ENCODE measurements around the gene RNFT2. TPM values are rescaled to one million over a fixed set of nuclear protein-coding genes. Genes with fewer than 3 reads are reported as not detected.

Gene RNFT2
- total RNA-seq, 1 experiment from 2014 or later: 34.9 TPM

- Histone ChIP-seq H3K79me2 (ENCODE audit: insufficient read depth, low read length) (no peaks in the 10 kb centered on the region), H3K9ac (ENCODE audit: low read length) (peak within 1 kb of the TSS; percentile 65), H3K9me2 (ENCODE audit: insufficient read depth) (no peaks in the 10 kb centered on the region), H3K4me2 (ENCODE audit: low read length) (peak within 1 kb of the TSS; percentile 87), H3K4me3 (replicated peaks in 1 of 2; ENCODE audit: low read depth in 1 of 2, low read length in 2 of 2) (peak within 1 kb of the TSS; percentile 61 to 67), H3K27ac (ENCODE audit: low read depth, low read length) (peak within 1 kb of the TSS; percentile 34; the same call in 1 of the 2 replicates), H3K9me3 (ENCODE audit: control insufficient read depth in 1 of 2, insufficient read depth in 1 of 2, low read depth in 1 of 2, low read length in 2 of 2) (no peaks in the 10 kb centered on the region), H3K36me3 (ENCODE audit: control insufficient read depth in 1 of 2, insufficient read depth in 2 of 2, low read length in 2 of 2) (no peaks in the 10 kb centered on the region), H2AFZ (ENCODE audit: low read depth, low read length, poor library complexity, severe bottlenecking) (peak within 1 kb of the TSS; percentile 90), H3K4me1 (ENCODE audit: control insufficient read depth in 1 of 2, insufficient read depth in 2 of 2, low read length in 2 of 2) (peaks cover 14 to 32% of the 10 kb centered on the region in 2 experiments; a peak in 3 of 4 replicates), H3K27me3 (ENCODE audit: insufficient read depth, low read length) (no peaks in the 10 kb centered on the region), H4K20me1 (ENCODE audit: insufficient read depth) (no peaks in the 10 kb centered on the region)
- ChIA-PET CTCF (interaction anchor here (1.8 to 1.9 kb wide), 2 partner anchors 18 to 122 kb away, joined by 8 to 16 read pairs; no protein-coding TSS in a partner anchor), RAD21 (ENCODE audit: low non-redundant PET in 1 of 2, low total read pairs in 2 of 2, uncharacterized antibody in 2 of 2, unreplicated experiment in 2 of 2) (no interaction called here), POLR2A (interaction anchor here (1.0 kb wide), 1 partner anchor 375 kb away, joined by 4 read pairs; no protein-coding TSS in a partner anchor)
- intact Hi-C loops (cut with micrococcal nuclease): no loop called here
- no peak for ATAC-seq
- BruUV-seq (replicated peaks): no TSS peak
- no peak for TF ChIP-seq ZBTB33 (IDR thresholded peaks at IDR 0.05; ENCODE audit: extremely low read depth, insufficient replicate concordance, low read length)
- peak; percentile 27; the same call in 1 of the 2 replicates for TF ChIP-seq ZFX (IDR thresholded peaks at IDR 0.05)
- no peak; the same call in 1 of the 2 replicates for TF ChIP-seq MAX (IDR thresholded peaks at IDR 0.05)
- peak; percentile 43 for TF ChIP-seq TCF7L2 (IDR thresholded peaks at IDR 0.05; ENCODE audit: borderline replicate concordance, extremely low read depth, insufficient read depth, insufficient read length)
- TF ChIP-seq CEBPB (IDR thresholded peaks at IDR 0.05; ENCODE audit: low read depth): no peak
- TF ChIP-seq POLR2AphosphoS5 (IDR thresholded peaks at IDR 0.05; ENCODE audit: low read depth, low read length): 0 out of 2 replicates have a peak, but pooled peaks have one; percentile 53
- peak; percentile 74 for TF ChIP-seq POLR2A (IDR thresholded peaks at IDR 0.05; ENCODE audit: borderline replicate concordance, extremely low read depth, insufficient read depth, insufficient read length)
- no peak for TF ChIP-seq EZH2 (IDR thresholded peaks at IDR 0.05)
- DNase-seq (ENCODE audit: low read depth, low spot score): no peak
Measured at GRCh38 chr12:116881325-116881876, 143.3 kb downstream of the RNFT2 start, which contains the start of gene HRK. HRK (minus strand) TSS chr12:116881441; CDS start chr12:116881307, 134 bp downstream.

All from HCT116 (cell line).